ENCODE results near the gene COL18A1. TPM values are rescaled to one million over a fixed set of nuclear protein-coding genes. Genes with fewer than 3 reads are reported as not detected.

The COL18A1 gene
- total and polyA plus RNA-seq, 9 of the 15 experiments (the other 6 are each of a cell fraction or from before 2014, with no cell fraction given), result 0.14 to 16.4 (median 2.0) TPM

DNA sequence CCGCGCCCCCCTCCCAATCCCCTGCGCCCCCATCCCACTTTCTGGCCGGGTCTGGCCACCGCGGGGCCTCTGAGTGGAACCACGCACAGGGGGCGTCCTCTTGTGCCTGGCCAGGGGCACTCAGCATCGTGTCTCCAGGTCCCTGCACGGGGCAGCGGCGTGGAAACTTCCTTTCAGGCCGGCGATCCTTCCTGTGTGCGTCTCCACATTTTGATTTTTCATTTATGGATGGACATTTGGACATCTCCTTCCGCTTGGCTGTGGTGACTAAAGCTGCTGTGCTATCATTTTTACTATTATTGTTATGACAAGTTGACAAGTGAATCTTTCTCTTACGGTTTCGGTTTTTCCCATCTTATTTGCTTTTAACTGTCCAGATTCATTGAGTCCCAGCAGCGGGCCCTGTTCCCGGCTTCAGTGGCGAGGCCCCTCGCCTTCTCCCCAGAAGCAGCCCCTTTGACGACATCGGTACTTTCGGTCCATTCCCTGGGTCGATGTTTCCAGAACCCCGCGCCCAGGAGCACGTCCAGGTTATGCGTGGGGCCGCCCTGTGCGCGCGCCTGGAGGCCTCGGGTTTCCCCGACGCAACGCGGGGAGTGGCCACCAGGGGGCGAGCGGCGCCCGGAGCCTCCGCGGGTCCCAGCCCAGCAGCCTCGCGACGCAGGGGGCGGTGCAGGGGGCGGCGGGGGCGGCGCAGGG is 149.7 kb downstream of the COL18A1 start (continued):
- TF ChIP-seq MEIS2 (IDR thresholded peaks at IDR 0.05; ENCODE audit: partially characterized antibody) (peak; percentile 35), ETV6 (IDR thresholded peaks at IDR 0.05; ENCODE audit: borderline replicate concordance in 1 of 2, low read depth in 2 of 2, low read length in 1 of 2) (no peak), ETV6 (CRISPR knock-in tag; IDR thresholded peaks at IDR 0.05; ENCODE audit: borderline replicate concordance) (no peak), ZC3H4 (CRISPR knock-in tag; IDR thresholded peaks at IDR 0.05; ENCODE audit: borderline replicate concordance) (no peak), ATF7 (IDR thresholded peaks at IDR 0.05) (no peak), RBM34 (IDR thresholded peaks at IDR 0.05; ENCODE audit: borderline replicate concordance, insufficient read depth, low read length) (no peak), EGR1 (conservative IDR thresholded peaks at IDR 0.05) (peak; percentile 27; the same call in 1 of the 2 replicates), ZNF224 (CRISPR knock-in tag; IDR thresholded peaks at IDR 0.05) (no peak), ZNF311 (CRISPR knock-in tag; IDR thresholded peaks at IDR 0.05) (no peak), ZNF197 (CRISPR knock-in tag; IDR thresholded peaks at IDR 0.05; ENCODE audit: low read depth) (no peak), ARID2 (IDR thresholded peaks at IDR 0.05) (no peak), SMARCB1 (IDR thresholded peaks at IDR 0.05; ENCODE audit: insufficient read length, low read depth) (no peak), TCF3 (CRISPR knock-in tag; IDR thresholded peaks at IDR 0.05) (no peak)
- TF ChIP-seq, protein P1, sequence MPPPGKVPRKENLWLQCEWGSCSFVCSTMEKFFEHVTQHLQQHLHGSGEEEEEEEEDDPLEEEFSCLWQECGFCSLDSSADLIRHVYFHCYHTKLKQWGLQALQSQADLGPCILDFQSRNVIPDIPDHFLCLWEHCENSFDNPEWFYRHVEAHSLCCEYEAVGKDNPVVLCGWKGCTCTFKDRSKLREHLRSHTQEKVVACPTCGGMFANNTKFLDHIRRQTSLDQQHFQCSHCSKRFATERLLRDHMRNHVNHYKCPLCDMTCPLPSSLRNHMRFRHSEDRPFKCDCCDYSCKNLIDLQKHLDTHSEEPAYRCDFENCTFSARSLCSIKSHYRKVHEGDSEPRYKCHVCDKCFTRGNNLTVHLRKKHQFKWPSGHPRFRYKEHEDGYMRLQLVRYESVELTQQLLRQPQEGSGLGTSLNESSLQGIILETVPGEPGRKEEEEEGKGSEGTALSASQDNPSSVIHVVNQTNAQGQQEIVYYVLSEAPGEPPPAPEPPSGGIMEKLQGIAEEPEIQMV (tag; conservative IDR thresholded peaks at IDR 0.05; ENCODE audit: low read depth), result no peak
- TF ChIP-seq, protein P2, sequence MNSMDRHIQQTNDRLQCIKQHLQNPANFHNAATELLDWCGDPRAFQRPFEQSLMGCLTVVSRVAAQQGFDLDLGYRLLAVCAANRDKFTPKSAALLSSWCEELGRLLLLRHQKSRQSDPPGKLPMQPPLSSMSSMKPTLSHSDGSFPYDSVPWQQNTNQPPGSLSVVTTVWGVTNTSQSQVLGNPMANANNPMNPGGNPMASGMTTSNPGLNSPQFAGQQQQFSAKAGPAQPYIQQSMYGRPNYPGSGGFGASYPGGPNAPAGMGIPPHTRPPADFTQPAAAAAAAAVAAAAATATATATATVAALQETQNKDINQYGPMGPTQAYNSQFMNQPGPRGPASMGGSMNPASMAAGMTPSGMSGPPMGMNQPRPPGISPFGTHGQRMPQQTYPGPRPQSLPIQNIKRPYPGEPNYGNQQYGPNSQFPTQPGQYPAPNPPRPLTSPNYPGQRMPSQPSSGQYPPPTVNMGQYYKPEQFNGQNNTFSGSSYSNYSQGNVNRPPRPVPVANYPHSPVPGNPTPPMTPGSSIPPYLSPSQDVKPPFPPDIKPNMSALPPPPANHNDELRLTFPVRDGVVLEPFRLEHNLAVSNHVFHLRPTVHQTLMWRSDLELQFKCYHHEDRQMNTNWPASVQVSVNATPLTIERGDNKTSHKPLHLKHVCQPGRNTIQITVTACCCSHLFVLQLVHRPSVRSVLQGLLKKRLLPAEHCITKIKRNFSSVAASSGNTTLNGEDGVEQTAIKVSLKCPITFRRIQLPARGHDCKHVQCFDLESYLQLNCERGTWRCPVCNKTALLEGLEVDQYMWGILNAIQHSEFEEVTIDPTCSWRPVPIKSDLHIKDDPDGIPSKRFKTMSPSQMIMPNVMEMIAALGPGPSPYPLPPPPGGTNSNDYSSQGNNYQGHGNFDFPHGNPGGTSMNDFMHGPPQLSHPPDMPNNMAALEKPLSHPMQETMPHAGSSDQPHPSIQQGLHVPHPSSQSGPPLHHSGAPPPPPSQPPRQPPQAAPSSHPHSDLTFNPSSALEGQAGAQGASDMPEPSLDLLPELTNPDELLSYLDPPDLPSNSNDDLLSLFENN (IDR thresholded peaks at IDR 0.05; ENCODE audit: low read depth in 2 of 2, low read length in 2 of 2), result no peak
- TF ChIP-seq, protein P3, sequence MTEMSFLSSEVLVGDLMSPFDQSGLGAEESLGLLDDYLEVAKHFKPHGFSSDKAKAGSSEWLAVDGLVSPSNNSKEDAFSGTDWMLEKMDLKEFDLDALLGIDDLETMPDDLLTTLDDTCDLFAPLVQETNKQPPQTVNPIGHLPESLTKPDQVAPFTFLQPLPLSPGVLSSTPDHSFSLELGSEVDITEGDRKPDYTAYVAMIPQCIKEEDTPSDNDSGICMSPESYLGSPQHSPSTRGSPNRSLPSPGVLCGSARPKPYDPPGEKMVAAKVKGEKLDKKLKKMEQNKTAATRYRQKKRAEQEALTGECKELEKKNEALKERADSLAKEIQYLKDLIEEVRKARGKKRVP (CRISPR knock-in tag; IDR thresholded peaks at IDR 0.05), result no peak
- TF ChIP-seq, protein P4, sequence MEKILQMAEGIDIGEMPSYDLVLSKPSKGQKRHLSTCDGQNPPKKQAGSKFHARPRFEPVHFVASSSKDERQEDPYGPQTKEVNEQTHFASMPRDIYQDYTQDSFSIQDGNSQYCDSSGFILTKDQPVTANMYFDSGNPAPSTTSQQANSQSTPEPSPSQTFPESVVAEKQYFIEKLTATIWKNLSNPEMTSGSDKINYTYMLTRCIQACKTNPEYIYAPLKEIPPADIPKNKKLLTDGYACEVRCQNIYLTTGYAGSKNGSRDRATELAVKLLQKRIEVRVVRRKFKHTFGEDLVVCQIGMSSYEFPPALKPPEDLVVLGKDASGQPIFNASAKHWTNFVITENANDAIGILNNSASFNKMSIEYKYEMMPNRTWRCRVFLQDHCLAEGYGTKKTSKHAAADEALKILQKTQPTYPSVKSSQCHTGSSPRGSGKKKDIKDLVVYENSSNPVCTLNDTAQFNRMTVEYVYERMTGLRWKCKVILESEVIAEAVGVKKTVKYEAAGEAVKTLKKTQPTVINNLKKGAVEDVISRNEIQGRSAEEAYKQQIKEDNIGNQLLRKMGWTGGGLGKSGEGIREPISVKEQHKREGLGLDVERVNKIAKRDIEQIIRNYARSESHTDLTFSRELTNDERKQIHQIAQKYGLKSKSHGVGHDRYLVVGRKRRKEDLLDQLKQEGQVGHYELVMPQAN (IDR thresholded peaks at IDR 0.05; ENCODE audit: borderline replicate concordance), result no peak
- TF ChIP-seq, protein P5, sequence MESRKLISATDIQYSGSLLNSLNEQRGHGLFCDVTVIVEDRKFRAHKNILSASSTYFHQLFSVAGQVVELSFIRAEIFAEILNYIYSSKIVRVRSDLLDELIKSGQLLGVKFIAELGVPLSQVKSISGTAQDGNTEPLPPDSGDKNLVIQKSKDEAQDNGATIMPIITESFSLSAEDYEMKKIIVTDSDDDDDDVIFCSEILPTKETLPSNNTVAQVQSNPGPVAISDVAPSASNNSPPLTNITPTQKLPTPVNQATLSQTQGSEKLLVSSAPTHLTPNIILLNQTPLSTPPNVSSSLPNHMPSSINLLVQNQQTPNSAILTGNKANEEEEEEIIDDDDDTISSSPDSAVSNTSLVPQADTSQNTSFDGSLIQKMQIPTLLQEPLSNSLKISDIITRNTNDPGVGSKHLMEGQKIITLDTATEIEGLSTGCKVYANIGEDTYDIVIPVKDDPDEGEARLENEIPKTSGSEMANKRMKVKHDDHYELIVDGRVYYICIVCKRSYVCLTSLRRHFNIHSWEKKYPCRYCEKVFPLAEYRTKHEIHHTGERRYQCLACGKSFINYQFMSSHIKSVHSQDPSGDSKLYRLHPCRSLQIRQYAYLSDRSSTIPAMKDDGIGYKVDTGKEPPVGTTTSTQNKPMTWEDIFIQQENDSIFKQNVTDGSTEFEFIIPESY (CRISPR knock-in tag; IDR thresholded peaks at IDR 0.05), result no peak
